AG04449 (cell line): ENCODE data around the gene AKAP8.
"Not testable (repeated sequence)": the region's sequence is repeated elsewhere in the genome, so short reads cannot be mapped to it uniquely, and the experiment has no call there.

ENCODE experiments used
- CTCF ChIA-PET: fragments of 350-600 bp; formaldehyde crosslinking; extraction: SDS; loops from one replicate; lab custom pipeline; 2021; ENCODE audit warnings: antibody characterized with exemption; lab: Yijun Ruan, JAX
- POLR2A ChIA-PET: fragments of 400-600, 350-600 bp; formaldehyde crosslinking; extraction: SDS; loops from one replicate; lab custom pipeline; 2020; ENCODE audit warnings: antibody characterized with exemption, inconsistent platforms; lab: Yijun Ruan, JAX
- DNase-seq: peaks from one replicate; pipeline ENCODE4 v3.0.0-alpha.2; 2010; ENCODE audit warnings: low read depth, low spot score
- H3K4me3 ChIP-seq: 2 replicates; pipeline ENCODE4 v1.5.1; 2011; ENCODE audit warnings: low read depth, mild to moderate bottlenecking, control low read depth, low read length
- TF ChIP-seq, protein P1 (sequence below): IDR thresholded peaks from one replicate; pipeline ENCODE4 v1.5.1; 2011; ENCODE audit warnings: mild to moderate bottlenecking, moderate library complexity, low read length, control low read depth, inconsistent platforms; ENCODE audit not compliant: insufficient read depth; ENCODE audit errors: missing control alignments

The AKAP8 gene

DNA sequence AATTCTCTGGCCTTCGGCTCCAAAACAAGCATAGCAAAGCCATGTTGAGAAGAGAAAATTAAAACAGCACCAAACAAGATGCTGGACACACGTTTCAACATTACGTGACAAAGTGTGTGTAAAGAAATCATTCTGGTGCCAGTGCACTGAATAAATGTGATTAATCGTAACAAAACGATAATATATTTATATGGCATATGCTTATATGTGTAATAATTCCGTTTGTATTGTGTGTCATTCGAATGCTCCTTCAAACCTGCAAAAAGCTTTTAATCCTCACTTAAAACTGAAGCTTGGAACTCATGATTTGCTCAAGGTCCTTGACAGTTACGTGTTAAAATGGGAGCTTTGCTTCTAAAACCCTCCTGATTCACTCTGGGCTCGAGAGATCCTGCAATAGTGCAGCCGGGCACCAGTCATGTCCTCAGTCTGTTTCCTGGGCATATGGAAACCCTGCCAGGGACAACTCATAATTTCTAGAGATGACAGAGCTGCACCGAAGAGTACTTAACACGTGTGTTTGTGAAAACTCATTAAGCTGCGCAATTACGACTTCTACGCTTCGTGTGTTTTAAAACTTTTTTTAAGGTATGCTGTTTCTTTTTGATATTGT, 39.9 kb upstream of the AKAP8 start:
- TF ChIP-seq, protein P1, sequence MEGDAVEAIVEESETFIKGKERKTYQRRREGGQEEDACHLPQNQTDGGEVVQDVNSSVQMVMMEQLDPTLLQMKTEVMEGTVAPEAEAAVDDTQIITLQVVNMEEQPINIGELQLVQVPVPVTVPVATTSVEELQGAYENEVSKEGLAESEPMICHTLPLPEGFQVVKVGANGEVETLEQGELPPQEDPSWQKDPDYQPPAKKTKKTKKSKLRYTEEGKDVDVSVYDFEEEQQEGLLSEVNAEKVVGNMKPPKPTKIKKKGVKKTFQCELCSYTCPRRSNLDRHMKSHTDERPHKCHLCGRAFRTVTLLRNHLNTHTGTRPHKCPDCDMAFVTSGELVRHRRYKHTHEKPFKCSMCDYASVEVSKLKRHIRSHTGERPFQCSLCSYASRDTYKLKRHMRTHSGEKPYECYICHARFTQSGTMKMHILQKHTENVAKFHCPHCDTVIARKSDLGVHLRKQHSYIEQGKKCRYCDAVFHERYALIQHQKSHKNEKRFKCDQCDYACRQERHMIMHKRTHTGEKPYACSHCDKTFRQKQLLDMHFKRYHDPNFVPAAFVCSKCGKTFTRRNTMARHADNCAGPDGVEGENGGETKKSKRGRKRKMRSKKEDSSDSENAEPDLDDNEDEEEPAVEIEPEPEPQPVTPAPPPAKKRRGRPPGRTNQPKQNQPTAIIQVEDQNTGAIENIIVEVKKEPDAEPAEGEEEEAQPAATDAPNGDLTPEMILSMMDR, result no peak
- peak overlapping the region; percentile 62 for H3K4me3 ChIP-seq
- CTCF ChIA-PET, result interaction anchor here (0.6 to 3.9 kb wide), 16 partner anchors 9 to 658 kb away, joined by 3 to 39 read pairs (median 4); partner anchors contain the start of gene AKAP8
- DNase-seq, result no peak
- POLR2A ChIA-PET, result interaction anchor here (0.9 to 3.2 kb wide), 10 partner anchors 9 to 266 kb away, joined by 3 to 44 read pairs (median 8); partner anchors contain the start of gene AKAP8

DNA sequence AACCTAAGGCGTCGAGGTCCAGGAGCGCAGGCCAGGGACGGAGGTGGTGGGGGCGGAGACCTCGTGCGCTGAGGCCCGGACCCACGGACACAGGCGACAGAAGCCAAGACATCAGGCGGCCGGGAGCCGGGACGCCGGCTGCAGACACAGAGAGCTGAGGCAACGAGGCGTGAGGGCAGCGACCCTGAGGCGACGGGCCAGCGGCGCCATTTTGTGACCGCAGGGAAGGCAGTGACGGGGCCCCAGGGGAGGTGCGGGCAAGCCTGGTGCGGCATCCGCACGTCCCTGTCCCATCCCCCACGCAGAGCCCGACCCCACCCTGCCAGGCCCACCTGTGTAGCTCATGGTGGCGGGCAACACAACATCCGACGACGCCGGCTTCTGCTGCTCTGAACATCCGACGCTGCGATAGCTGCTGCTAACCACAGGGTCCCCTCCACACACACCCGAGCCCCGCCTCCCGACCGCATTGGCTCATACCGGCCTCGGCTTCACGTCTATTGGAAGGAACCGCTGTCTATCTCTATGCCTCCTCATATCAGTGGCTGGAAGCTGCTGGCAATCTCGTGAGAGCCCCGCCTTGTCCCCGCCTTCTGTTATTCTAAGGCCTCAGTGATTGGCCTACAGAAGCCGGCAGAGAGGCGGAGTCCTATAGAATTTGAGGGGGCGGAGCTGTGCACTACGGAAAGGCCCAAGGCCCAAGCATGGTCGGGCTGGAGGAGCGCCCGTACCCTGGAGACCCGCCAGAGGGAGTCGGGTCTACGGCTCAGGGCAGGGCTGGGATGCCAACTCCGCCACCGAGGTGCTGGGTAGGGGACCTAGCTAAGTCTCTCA, 39.2 kb upstream of the AKAP8 start, which contains the start of gene AKAP8L:
Gene AKAP8L, minus strand, starts transcription at position 410 of the 834 bp plus-strand sequence. Its CDS starts 65 bp downstream, at position 345.
- ChIA-PET POLR2A (interaction anchor here (0.9 to 3.2 kb wide), 10 partner anchors 9 to 266 kb away, joined by 3 to 44 read pairs (median 8); partner anchors contain the start of gene AKAP8), CTCF (interaction anchor here (0.6 to 3.9 kb wide), 15 partner anchors 9 to 659 kb away, joined by 3 to 39 read pairs (median 5); partner anchors contain the start of gene AKAP8)
- H3K4me3 ChIP-seq, result peak within 1 kb of the TSS; percentile 96
- TF ChIP-seq, protein P1, result peak; percentile 86
- peak; percentile 98 for DNase-seq

DNA sequence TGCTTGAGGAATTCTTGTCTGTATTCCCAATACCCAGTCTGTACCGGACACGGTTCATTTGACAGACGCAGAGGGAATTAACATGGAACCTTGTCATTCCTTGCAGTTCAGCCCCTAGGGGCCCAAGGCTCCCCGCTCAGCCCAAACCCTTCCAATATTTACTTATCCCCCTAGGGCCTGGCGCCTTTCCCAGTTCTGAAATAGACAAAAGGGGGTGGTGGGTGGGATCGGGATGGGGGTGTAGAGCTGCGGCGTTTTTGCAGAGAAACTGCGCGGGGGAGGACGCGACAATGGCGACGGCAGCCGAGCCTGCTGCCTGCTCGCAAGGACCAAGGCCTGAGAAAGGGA, 38.6 kb upstream of the AKAP8 start:
- DNase-seq, result no peak
- CTCF ChIA-PET, result interaction anchor here (0.6 to 3.9 kb wide), 8 partner anchors 8 to 137 kb away, joined by 3 to 39 read pairs (median 6); no protein-coding TSS in a partner anchor
- H3K4me3 ChIP-seq, result peak overlapping the region; percentile 96
- POLR2A ChIA-PET, result interaction anchor here (1.3 to 3.2 kb wide), 4 partner anchors 13 to 38 kb away, joined by 6 to 44 read pairs (median 18); partner anchors contain the start of gene AKAP8
- TF ChIP-seq, protein P1, result no peak

DNA sequence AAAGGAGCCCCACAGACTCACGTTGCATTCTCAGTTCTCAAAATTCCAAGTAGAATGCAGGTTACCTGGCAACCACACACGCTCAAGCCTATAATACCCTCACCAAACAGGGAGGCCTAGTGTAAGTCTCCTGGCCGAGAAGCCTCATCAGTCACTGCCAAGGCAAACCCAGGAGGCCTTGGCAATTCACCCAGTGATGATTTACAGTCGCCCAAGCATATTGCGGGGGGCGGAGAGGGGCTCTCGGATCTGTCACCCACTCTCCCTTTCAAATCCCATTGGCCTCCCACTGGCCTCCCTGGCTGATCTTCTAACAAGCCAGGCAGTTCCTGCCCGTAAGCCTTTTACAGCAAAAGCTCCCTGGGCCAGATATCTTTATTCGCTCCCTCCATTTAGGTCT, 38.1 kb upstream of the AKAP8 start:
- no peak for DNase-seq
- CTCF ChIA-PET, result interaction anchor here (0.8 to 1.9 kb wide), 4 partner anchors 9 to 137 kb away, joined by 3 to 6 read pairs (median 3); no protein-coding TSS in a partner anchor
- peak overlapping the region; percentile 96 for H3K4me3 ChIP-seq
- POLR2A ChIA-PET, result interaction anchor here (2.8 to 3.2 kb wide), 2 partner anchors 14 to 38 kb away, joined by 26 to 44 read pairs; partner anchors contain the start of gene AKAP8
- TF ChIP-seq, protein P1, result no peak

DNA sequence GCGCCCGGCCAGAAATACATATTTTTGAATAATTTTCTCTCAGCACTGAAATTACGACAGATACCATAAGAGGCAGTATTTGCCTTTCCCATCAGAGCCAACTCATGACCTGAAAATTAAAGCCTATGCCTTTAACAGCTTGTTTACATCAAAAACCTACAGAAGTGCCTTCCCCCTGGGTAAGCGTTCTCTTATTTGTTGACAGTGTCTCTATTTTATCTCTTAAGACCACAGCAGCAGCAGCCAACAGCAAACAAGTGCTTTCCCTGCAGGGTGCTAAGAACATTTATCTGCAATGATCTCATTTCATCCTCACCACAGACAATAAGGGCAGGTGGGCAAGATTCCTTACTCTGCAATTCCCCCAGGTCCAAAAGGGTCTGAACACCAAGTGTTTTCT, 33.2 kb upstream of the AKAP8 start:
- POLR2A ChIA-PET, result no interaction called here
- no peak for DNase-seq
- TF ChIP-seq, protein P1, result no peak
- CTCF ChIA-PET, result interaction anchor here (0.6 to 1.4 kb wide), 3 partner anchors 149 to 202 kb away, joined by 3 read pairs; no protein-coding TSS in a partner anchor
- no peak overlapping the region for H3K4me3 ChIP-seq

DNA sequence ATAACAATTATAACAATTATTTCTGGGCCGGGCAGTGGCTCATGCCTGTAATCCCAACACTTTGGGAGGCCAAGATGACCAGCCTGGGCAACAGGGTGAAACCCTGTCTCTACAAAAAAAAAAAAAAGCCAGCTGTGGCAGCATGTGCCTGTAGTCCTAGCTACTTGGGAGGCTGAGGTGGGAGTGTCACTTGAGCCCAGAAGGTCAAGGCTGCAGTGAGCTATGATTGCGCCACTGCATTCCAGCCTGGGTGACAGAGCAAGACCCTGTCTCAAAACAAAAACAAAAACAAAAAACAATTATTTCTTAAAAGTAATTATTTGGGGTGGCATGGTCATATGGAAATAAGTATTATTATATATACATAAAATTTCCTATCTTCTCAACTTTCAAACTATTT, 31.8 kb upstream of the AKAP8 start:
- CTCF ChIA-PET, H3K4me3 ChIP-seq, DNase-seq: not testable (repeated sequence)
- POLR2A ChIA-PET, result interaction anchor here (2.5 kb wide), 1 partner anchor 8 kb away, joined by 13 read pairs; the partner anchor contains the start of gene AKAP8L
